GM06990 (cell line): ENCODE results near the gene NAALADL2.
"Not testable (repeated sequence)": the region's sequence is repeated elsewhere in the genome, so short reads cannot be mapped to it uniquely, and the experiment has no call there.

Experiments
- DNase-seq: peaks from one replicate; pipeline ENCODE4 v3.0.0-alpha.2; 2011; ENCODE audit not compliant: insufficient read length; ENCODE audit errors: extremely low read depth
- H3K27me3 ChIP-seq: replicated peaks from 2 replicates; pipeline ENCODE4 v1.6.0; 2011; ENCODE audit warnings: low read length; ENCODE audit not compliant: control insufficient read depth, insufficient read depth
- H3K36me3 ChIP-seq: 2 replicates; pipeline ENCODE4 v1.5.1; 2011; ENCODE audit warnings: low read length; ENCODE audit not compliant: control insufficient read depth, insufficient read depth
- H3K4me3 ChIP-seq: replicated peaks from 2 replicates; pipeline ENCODE4 v1.5.1; 2011; ENCODE audit warnings: low read depth, mild to moderate bottlenecking, control low read depth, low read length
- TF ChIP-seq, protein P1 (sequence below): IDR thresholded peaks from 2 replicates; pipeline ENCODE4 v1.5.1; 2011; ENCODE audit warnings: low read length, control low read depth, mild to moderate bottlenecking, inconsistent platforms; ENCODE audit not compliant: insufficient read depth, poor library complexity, severe bottlenecking

The NAALADL2 gene

DNA sequence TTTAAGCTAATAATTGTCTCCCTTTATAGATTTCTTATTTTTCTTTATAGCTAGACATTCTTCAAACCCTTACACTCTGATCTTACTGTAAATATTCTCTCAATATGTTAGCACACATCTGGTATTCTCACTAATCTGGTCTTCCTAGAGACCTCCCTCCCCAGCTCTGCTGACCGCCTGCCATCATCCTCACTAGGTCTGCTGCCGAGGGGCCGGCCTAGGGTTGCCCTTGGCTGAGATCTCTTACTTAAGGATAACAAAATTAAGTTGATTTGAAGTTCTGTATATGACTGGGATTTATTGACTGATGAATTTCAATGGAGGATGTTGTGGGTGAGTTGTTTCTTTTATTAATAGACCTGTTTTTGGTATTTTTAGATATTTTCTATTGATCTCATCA is 586.6 kb downstream of the NAALADL2 start:
- Histone ChIP-seq H3K36me3 (no peaks in the 10 kb centered on the region), H3K4me3 (no peak overlapping the region), H3K27me3 (no peaks in the 10 kb centered on the region)
- TF ChIP-seq, protein P1, sequence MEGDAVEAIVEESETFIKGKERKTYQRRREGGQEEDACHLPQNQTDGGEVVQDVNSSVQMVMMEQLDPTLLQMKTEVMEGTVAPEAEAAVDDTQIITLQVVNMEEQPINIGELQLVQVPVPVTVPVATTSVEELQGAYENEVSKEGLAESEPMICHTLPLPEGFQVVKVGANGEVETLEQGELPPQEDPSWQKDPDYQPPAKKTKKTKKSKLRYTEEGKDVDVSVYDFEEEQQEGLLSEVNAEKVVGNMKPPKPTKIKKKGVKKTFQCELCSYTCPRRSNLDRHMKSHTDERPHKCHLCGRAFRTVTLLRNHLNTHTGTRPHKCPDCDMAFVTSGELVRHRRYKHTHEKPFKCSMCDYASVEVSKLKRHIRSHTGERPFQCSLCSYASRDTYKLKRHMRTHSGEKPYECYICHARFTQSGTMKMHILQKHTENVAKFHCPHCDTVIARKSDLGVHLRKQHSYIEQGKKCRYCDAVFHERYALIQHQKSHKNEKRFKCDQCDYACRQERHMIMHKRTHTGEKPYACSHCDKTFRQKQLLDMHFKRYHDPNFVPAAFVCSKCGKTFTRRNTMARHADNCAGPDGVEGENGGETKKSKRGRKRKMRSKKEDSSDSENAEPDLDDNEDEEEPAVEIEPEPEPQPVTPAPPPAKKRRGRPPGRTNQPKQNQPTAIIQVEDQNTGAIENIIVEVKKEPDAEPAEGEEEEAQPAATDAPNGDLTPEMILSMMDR, result no peak
- DNase-seq, result no peak

DNA sequence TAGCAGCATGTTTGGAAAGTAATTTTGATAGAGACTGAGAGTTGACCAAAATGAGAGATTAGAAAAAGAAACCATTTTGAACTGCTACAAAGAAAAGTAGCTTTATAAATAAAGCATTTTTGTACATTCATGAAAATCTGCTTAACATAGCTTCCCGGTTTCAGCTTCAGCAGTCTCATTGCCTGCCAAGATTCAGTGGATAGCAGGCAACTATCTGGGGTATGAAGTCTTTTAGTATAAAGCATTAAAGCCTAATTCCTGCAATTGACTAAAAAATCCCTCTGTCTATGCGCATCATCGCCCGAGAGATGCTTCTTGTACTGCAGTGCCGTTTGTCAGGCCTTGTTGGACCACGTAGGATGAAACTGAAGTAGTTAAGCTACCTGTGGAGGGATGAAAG is 588.4 kb downstream of the NAALADL2 start:
- Histone ChIP-seq H3K27me3 (no peaks in the 10 kb centered on the region), H3K4me3 (no peak overlapping the region), H3K36me3 (no peaks in the 10 kb centered on the region)
- DNase-seq, result no peak
- TF ChIP-seq, protein P1, result no peak

DNA sequence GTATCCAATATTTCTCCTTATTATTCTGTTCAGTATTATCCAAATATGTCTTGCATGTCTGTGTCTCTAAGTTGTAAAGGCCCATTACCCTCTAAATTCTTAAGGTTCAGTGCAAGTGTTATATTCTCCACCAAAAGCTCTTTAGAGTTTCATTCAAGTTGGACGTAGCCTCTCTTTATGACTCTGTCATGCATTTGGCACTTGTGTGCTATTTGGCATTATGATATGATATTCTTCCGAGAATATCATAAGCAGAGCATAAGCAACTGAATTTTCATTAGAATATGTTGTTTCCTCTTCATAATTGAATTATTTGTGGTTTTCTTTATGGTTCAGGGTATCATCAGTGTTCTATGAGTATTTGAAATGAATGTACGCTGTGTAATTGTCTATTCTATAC is 594.2 kb downstream of the NAALADL2 start:
- Histone ChIP-seq H3K27me3 (no peaks in the 10 kb centered on the region), H3K4me3 (no peak overlapping the region), H3K36me3 (no peaks in the 10 kb centered on the region)
- TF ChIP-seq, protein P1, result no peak
- DNase-seq, result no peak

DNA sequence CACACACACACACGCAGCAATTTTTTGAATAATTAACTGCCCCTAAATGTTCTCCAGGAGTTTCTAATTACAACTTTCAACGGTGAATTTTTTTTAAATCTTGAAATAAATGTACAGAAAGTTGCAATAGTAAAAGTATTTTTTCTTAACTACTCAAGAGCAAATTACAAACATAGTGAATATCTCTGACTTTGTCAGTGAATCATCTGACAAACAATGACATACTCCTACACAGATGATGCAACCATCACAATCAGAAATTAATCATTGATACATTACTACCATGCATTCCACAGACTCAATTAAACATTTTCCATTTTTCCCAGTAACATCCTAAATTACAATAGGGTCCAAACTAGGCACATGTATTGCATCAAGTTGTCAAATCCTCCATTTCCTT is 597.3 kb downstream of the NAALADL2 start:
- no peak for DNase-seq
- no peaks in the 10 kb centered on the region for H3K36me3 ChIP-seq
- no peak overlapping the region for H3K4me3 ChIP-seq
- H3K27me3 ChIP-seq, result no peaks in the 10 kb centered on the region
- TF ChIP-seq, protein P1, result no peak

DNA sequence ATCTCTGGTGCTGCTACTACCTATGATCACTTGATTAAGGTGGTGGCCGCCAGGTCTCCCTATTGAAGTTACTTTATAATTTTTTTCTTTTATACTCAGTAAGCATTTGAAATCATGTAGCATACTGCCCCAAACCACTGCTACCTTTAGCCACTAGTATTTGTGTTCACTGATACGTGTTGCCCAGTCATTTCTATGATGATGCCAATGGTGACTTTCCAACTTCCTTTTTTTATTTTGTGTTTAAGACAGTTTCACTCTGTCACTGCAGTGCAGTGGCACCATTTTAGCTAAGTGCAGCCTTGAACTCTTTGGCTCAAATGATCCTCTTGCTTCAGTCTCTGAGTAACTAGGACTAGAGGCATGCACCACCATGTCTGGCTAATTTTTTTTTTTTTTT is 598.2 kb downstream of the NAALADL2 start:
- Histone ChIP-seq H3K4me3 (no peak overlapping the region), H3K36me3 (no peaks in the 10 kb centered on the region), H3K27me3 (no peaks in the 10 kb centered on the region)
- peak; percentile 14 for DNase-seq
- TF ChIP-seq, protein P1, result no peak

DNA sequence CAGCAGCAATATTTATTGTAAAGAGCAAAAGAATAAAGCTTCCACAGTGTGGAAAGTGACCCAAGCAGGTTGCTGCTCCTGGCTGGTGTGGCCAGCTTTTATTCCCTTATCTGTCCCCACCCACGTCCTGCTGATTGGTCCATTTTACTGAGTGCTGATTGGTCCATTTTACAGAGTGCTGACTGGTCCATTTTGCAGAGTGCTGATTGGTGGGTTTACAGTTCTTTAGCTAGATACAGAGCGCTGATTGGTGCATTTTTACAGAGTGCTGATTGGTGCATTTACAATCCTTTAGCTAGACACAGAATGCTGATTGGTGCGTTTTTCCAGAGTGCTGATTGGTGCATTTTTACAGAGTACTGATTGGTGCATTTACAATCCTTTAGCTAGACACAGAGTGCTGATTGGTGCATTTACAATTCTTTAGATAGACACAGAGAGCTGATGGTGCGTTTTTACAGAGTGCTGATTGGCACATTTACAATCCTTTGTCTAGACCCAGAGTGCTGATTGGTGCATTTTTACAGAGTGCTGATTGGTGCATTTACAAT is 601.8 kb downstream of the NAALADL2 start:
- H3K4me3 ChIP-seq, H3K27me3 ChIP-seq, DNase-seq, H3K36me3 ChIP-seq: not testable (repeated sequence)
